GM12892 (cell line): ENCODE data around the gene MACROD2.

Source experiments
- POLR2A ChIP-seq: IDR thresholded peaks from 2 replicates; pipeline ENCODE4 v1.6.1; 2011; ENCODE audit warnings: low read depth, low read length, control low read depth
- POLR2AphosphoS5 ChIP-seq: IDR thresholded peaks from 2 replicates; pipeline ENCODE4 v1.6.1; 2011; ENCODE audit warnings: low read depth, low read length, control low read depth

- no peak for TF ChIP-seq POLR2A
- TF ChIP-seq POLR2AphosphoS5: no peak
Measured at GRCh38 chr20:15220009-15220656, 1224.8 kb downstream of the MACROD2 start.
